ENCODE results near the gene FUT3. TPM values are rescaled to one million over a fixed set of nuclear protein-coding genes. Genes with fewer than 3 reads are reported as not detected.
"Not testable (repeated sequence)": the region's sequence is repeated elsewhere in the genome, so short reads cannot be mapped to it uniquely, and the experiment has no call there.

The FUT3 gene
- total RNA-seq, 1 donor from 2014 or later = not detected

GRCh38 chr19:5893907-5894703 is 42.9 kb upstream of the FUT3 start:
- peaks cover 28 to 34% (median 30%) of the 10 kb centered on the region in 3 donors for H3K27me3 ChIP-seq (ENCODE audit: control insufficient read depth in 3 of 3, insufficient read depth in 3 of 3, low read length in 3 of 3)
- no peak overlapping the region for H3K4me3 ChIP-seq (ENCODE audit: low read length in 3 of 3)
- H3K9ac ChIP-seq (ENCODE audit: low read depth in 1 of 3, low read length in 3 of 3) = peak overlapping the region in 1 of 3 donors; percentile 16
- peaks cover 3 to 19% (median 14%) of the 10 kb centered on the region in 3 donors for H3K4me1 ChIP-seq (ENCODE audit: control insufficient read depth in 3 of 3, insufficient read depth in 3 of 3, low read length in 3 of 3)
- H3K27ac ChIP-seq (ENCODE audit: low read depth, low read length) = no peak overlapping the region
- H3K9me3 ChIP-seq (ENCODE audit: control insufficient read depth in 3 of 3, low read length in 3 of 3) = no peaks in the 10 kb centered on the region
- H3K36me3 ChIP-seq (ENCODE audit: control insufficient read depth in 3 of 3, insufficient read depth in 3 of 3, low read length in 3 of 3) = peaks cover 14 to 17% (median 15%) of the 10 kb centered on the region in 3 donors

GRCh38 chr19:5893296-5893903 is 42.2 kb upstream of the FUT3 start:
- Histone ChIP-seq H3K9ac (ENCODE audit: low read depth in 1 of 3, low read length in 3 of 3) (peak overlapping the region in 1 of 3 donors; percentile 16), H3K4me1 (ENCODE audit: control insufficient read depth in 3 of 3, insufficient read depth in 3 of 3, low read length in 3 of 3) (peaks cover 3 to 19% (median 14%) of the 10 kb centered on the region in 3 donors), H3K27me3 (ENCODE audit: control insufficient read depth in 3 of 3, insufficient read depth in 3 of 3, low read length in 3 of 3) (peaks cover 28 to 34% (median 30%) of the 10 kb centered on the region in 3 donors), H3K27ac (ENCODE audit: low read depth, low read length) (no peak overlapping the region), H3K36me3 (ENCODE audit: control insufficient read depth in 3 of 3, insufficient read depth in 3 of 3, low read length in 3 of 3) (peaks cover 14 to 17% (median 15%) of the 10 kb centered on the region in 3 donors), H3K4me3 (ENCODE audit: low read length in 3 of 3) (no peak overlapping the region), H3K9me3 (ENCODE audit: control insufficient read depth in 3 of 3, low read length in 3 of 3) (no peaks in the 10 kb centered on the region)

GRCh38 chr19:5892772-5893275 is 41.6 kb upstream of the FUT3 start:
- Histone ChIP-seq H3K4me1 (ENCODE audit: control insufficient read depth in 3 of 3, insufficient read depth in 3 of 3, low read length in 3 of 3) (peaks cover 3 to 19% (median 14%) of the 10 kb centered on the region in 3 donors), H3K36me3 (ENCODE audit: control insufficient read depth in 3 of 3, insufficient read depth in 3 of 3, low read length in 3 of 3) (peaks cover 14 to 17% (median 15%) of the 10 kb centered on the region in 3 donors), H3K27me3 (ENCODE audit: control insufficient read depth in 3 of 3, insufficient read depth in 3 of 3, low read length in 3 of 3) (peaks cover 28 to 34% (median 30%) of the 10 kb centered on the region in 3 donors), H3K9me3 (ENCODE audit: control insufficient read depth in 3 of 3, low read length in 3 of 3) (no peaks in the 10 kb centered on the region), H3K9ac (ENCODE audit: low read depth in 1 of 3, low read length in 3 of 3) (no peak overlapping the region), H3K4me3 (ENCODE audit: low read length in 3 of 3) (no peak overlapping the region), H3K27ac (ENCODE audit: low read depth, low read length) (no peak overlapping the region)

- Histone ChIP-seq H3K27ac (ENCODE audit: low read depth, low read length) (no peak overlapping the region), H3K9me3 (ENCODE audit: control insufficient read depth in 3 of 3, low read length in 3 of 3) (no peaks in the 10 kb centered on the region), H3K9ac (ENCODE audit: low read depth in 1 of 3, low read length in 3 of 3) (peak overlapping the region in 1 of 3 donors; percentile 25), H3K36me3 (ENCODE audit: control insufficient read depth in 3 of 3, insufficient read depth in 3 of 3, low read length in 3 of 3) (peaks cover 14 to 17% (median 15%) of the 10 kb centered on the region in 3 donors), H3K4me1 (ENCODE audit: control insufficient read depth in 3 of 3, insufficient read depth in 3 of 3, low read length in 3 of 3) (peaks cover 3 to 19% (median 14%) of the 10 kb centered on the region in 3 donors), H3K27me3 (ENCODE audit: control insufficient read depth in 3 of 3, insufficient read depth in 3 of 3, low read length in 3 of 3) (peaks cover 30 to 34% (median 30%) of the 10 kb centered on the region in 3 donors), H3K4me3 (ENCODE audit: low read length in 3 of 3) (no peak overlapping the region)
Measured at GRCh38 chr19:5891938-5892771, 40.9 kb upstream of the FUT3 start.

- Histone ChIP-seq H3K27me3 (ENCODE audit: control insufficient read depth in 3 of 3, insufficient read depth in 3 of 3, low read length in 3 of 3) (peaks cover 30 to 36% (median 36%) of the 10 kb centered on the region in 3 donors), H3K36me3 (ENCODE audit: control insufficient read depth in 3 of 3, insufficient read depth in 3 of 3, low read length in 3 of 3) (peaks cover 14 to 15% (median 14%) of the 10 kb centered on the region in 3 donors), H3K27ac (ENCODE audit: low read depth, low read length) (no peak overlapping the region), H3K9ac (ENCODE audit: low read depth in 1 of 3, low read length in 3 of 3) (peak overlapping the region in 1 of 3 donors; percentile 32), H3K4me3 (ENCODE audit: low read length in 3 of 3) (no peak overlapping the region), H3K9me3 (ENCODE audit: control insufficient read depth in 3 of 3, low read length in 3 of 3) (no peaks in the 10 kb centered on the region), H3K4me1 (ENCODE audit: control insufficient read depth in 3 of 3, insufficient read depth in 3 of 3, low read length in 3 of 3) (peaks cover 3 to 19% (median 14%) of the 10 kb centered on the region in 3 donors)
Measured at GRCh38 chr19:5891572-5891937, 40.3 kb upstream of the FUT3 start.

- H3K4me3 ChIP-seq (ENCODE audit: low read length in 3 of 3) = no peak overlapping the region
- no peak overlapping the region for H3K27ac ChIP-seq (ENCODE audit: low read depth, low read length)
- H3K36me3 ChIP-seq (ENCODE audit: control insufficient read depth in 3 of 3, insufficient read depth in 3 of 3, low read length in 3 of 3) = peaks cover 2 to 3% (median 3%) of the 10 kb centered on the region in 3 donors
- no peaks in the 10 kb centered on the region for H3K9me3 ChIP-seq (ENCODE audit: control insufficient read depth in 3 of 3, low read length in 3 of 3)
- H3K4me1 ChIP-seq (ENCODE audit: control insufficient read depth in 3 of 3, insufficient read depth in 3 of 3, low read length in 3 of 3) = peaks cover 3 to 19% (median 14%) of the 10 kb centered on the region in 3 donors
- H3K9ac ChIP-seq (ENCODE audit: low read depth in 1 of 3, low read length in 3 of 3) = no peak overlapping the region
- peaks cover 30 to 41% (median 41%) of the 10 kb centered on the region in 3 donors for H3K27me3 ChIP-seq (ENCODE audit: control insufficient read depth in 3 of 3, insufficient read depth in 3 of 3, low read length in 3 of 3)
Measured at GRCh38 chr19:5890099-5890498, 38.9 kb upstream of the FUT3 start.

GRCh38 chr19:5889288-5889971 is 38.2 kb upstream of the FUT3 start:
- peaks cover 3 to 17% (median 13%) of the 10 kb centered on the region in 3 donors for H3K4me1 ChIP-seq (ENCODE audit: control insufficient read depth in 3 of 3, insufficient read depth in 3 of 3, low read length in 3 of 3)
- no peak overlapping the region for H3K9ac ChIP-seq (ENCODE audit: low read depth in 1 of 3, low read length in 3 of 3)
- no peaks in the 10 kb centered on the region for H3K9me3 ChIP-seq (ENCODE audit: control insufficient read depth in 3 of 3, low read length in 3 of 3)
- no peak overlapping the region for H3K4me3 ChIP-seq (ENCODE audit: low read length in 3 of 3)
- peaks cover 30 to 41% (median 41%) of the 10 kb centered on the region in 3 donors for H3K27me3 ChIP-seq (ENCODE audit: control insufficient read depth in 3 of 3, insufficient read depth in 3 of 3, low read length in 3 of 3)
- H3K36me3 ChIP-seq (ENCODE audit: control insufficient read depth in 3 of 3, insufficient read depth in 3 of 3, low read length in 3 of 3) = no peaks in the 10 kb centered on the region
- no peak overlapping the region for H3K27ac ChIP-seq (ENCODE audit: low read depth, low read length)

- H3K4me3 ChIP-seq (ENCODE audit: low read length in 3 of 3); H3K9ac ChIP-seq (ENCODE audit: low read depth in 1 of 3, low read length in 3 of 3); H3K36me3 ChIP-seq (ENCODE audit: control insufficient read depth in 3 of 3, insufficient read depth in 3 of 3, low read length in 3 of 3); H3K9me3 ChIP-seq (ENCODE audit: control insufficient read depth in 3 of 3, low read length in 3 of 3); H3K27ac ChIP-seq (ENCODE audit: low read depth, low read length); H3K4me1 ChIP-seq (ENCODE audit: control insufficient read depth in 3 of 3, insufficient read depth in 3 of 3, low read length in 3 of 3): not testable (repeated sequence)
- H3K27me3 ChIP-seq (ENCODE audit: control insufficient read depth in 3 of 3, insufficient read depth in 3 of 3, low read length in 3 of 3) = peaks cover 0 to 15% (median 12%) of the 10 kb centered on the region in 3 donors
Measured at GRCh38 chr19:5884065-5884811, 33.0 kb upstream of the FUT3 start.

Measured in skeletal muscle tissue (tissue), 4 donors.